ENCODE data around the gene FGF22.

Gene FGF22

GRCh38 chr19:645912-646778 is 6.5 kb downstream of the FGF22 start:
- no peak for DNase-seq

GRCh38 chr19:646779-647565 is 7.3 kb downstream of the FGF22 start:
- H3K9me3 ChIP-seq = no peaks in the 10 kb centered on the region
- TF ChIP-seq CTCF (IDR thresholded peaks at IDR 0.05) = no peak
- DNase-seq = no peak
- no peak overlapping the region for H3K4me3 ChIP-seq
- no peak overlapping the region for H3K27ac ChIP-seq
- intact Hi-C loops (cut with DNase I; ENCODE audit: low total_unique reads) = no loop called here
- H3K4me1 ChIP-seq = no peaks in the 10 kb centered on the region
- H3K27me3 ChIP-seq = no peaks in the 10 kb centered on the region
- H3K36me3 ChIP-seq = peaks cover 40 to 75% (median 67%) of the 10 kb centered on the region in 3 donors

More at GRCh38 chr19:645912-646778, 6.5 kb downstream of the FGF22 start:
- H3K36me3 ChIP-seq = peaks cover 37 to 66% (median 59%) of the 10 kb centered on the region in 3 donors
- intact Hi-C loops (cut with DNase I; ENCODE audit: low total_unique reads) = no loop called here
- peaks cover 0 to 3% (median 0%) of the 10 kb centered on the region in 4 donors for H3K4me1 ChIP-seq
- H3K27ac ChIP-seq = no peak overlapping the region
- no peaks in the 10 kb centered on the region for H3K27me3 ChIP-seq
- H3K9me3 ChIP-seq = no peaks in the 10 kb centered on the region
- no peak for TF ChIP-seq CTCF (IDR thresholded peaks at IDR 0.05)
- no peak overlapping the region for H3K4me3 ChIP-seq

DNA sequence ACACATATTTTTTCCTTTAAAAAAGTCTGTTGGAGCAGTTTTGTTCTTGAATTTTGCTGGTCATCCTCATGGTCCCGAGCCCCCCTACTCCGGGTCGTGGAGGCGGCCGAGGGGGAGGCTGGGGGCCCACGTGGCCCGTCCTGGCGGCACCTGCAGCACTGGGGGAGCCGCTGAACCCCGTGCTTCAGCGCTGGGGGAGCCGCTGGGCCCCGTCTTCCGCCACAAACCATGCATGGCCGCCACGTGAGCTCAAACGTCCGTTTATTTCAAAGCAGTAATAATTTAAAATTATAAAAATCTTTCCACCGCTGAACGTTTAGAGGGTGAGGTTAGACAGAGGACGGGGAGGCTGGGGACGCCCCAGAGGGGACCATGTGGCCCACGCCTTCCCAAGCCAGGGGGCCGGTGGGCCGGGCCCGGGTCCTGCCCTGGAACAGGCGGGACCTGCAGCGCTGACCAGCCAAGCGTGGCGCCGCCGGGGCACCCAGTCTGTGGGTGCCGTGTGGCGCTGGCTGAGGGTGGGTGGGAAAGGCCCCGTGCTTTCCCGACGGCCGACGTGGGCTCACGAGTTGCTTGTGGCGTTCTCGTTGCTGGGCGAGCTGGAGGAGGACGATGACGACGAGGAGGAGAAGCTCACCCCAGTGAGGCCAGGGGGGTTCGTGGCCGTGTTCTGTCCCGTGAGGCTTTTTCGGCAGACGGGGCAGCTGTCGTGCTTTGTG is 8.0 kb downstream of the FGF22 start:
- Histone ChIP-seq H3K9me3 (no peaks in the 10 kb centered on the region), H3K36me3 (peaks cover 40 to 82% (median 73%) of the 10 kb centered on the region in 3 donors), H3K4me1 (no peaks in the 10 kb centered on the region), H3K4me3 (no peak overlapping the region), H3K27me3 (no peaks in the 10 kb centered on the region), H3K27ac (no peak overlapping the region)
- intact Hi-C loops (cut with DNase I; ENCODE audit: low total_unique reads) = no loop called here
- no peak for TF ChIP-seq CTCF (IDR thresholded peaks at IDR 0.05)
- no peak for DNase-seq

GRCh38 chr19:648305-648704 is 8.6 kb downstream of the FGF22 start:
- no peaks in the 10 kb centered on the region for H3K27me3 ChIP-seq
- H3K4me1 ChIP-seq = no peaks in the 10 kb centered on the region
- H3K27ac ChIP-seq = no peak overlapping the region
- DNase-seq = no peak
- H3K4me3 ChIP-seq = no peak overlapping the region
- intact Hi-C loops (cut with DNase I; ENCODE audit: low total_unique reads) = no loop called here
- no peaks in the 10 kb centered on the region for H3K9me3 ChIP-seq
- H3K36me3 ChIP-seq = peaks cover 40 to 88% (median 76%) of the 10 kb centered on the region in 3 donors
- no peak for TF ChIP-seq CTCF (IDR thresholded peaks at IDR 0.05)

All from tibial artery (tissue), 4 donors.